Activated CD4-positive, alpha-beta memory T cell treated with anti-CD3 and anti-CD28 coated beads for 36 hours (primary cell): ENCODE results near the gene C1orf74. TPM values are rescaled to one million over a fixed set of nuclear protein-coding genes. Genes with fewer than 3 reads are reported as not detected.
A peak's percentile ranks its signal among the peaks of the same experiment; 100 is the strongest.

Experiments used
- CTCF ChIA-PET: fragments of 350-600 bp; sonication (Branson Sonifier 250); formaldehyde crosslinking; loops from one replicate; lab custom pipeline; 2021; ENCODE audit warnings: antibody characterized with exemption, inconsistent platforms; lab: Charles Lee
- POLR2A ChIA-PET: fragments of 350-600 bp; sonication (Branson Sonifier 250); formaldehyde crosslinking; loops from one replicate; lab custom pipeline; 2021; ENCODE audit warnings: antibody characterized with exemption; lab: Charles Lee
- DNase-seq: peaks from one replicate; pipeline ENCODE4 v3.0.0-alpha.2; 2020
- H3K27ac Mint-ChIP-seq: one replicate; pipeline ENCODE4 v1.8.0; 2021; ENCODE audit warnings: mixed read lengths
- H3K27me3 Mint-ChIP-seq: one replicate; pipeline ENCODE4 v1.8.0; 2021; ENCODE audit warnings: mixed read lengths
- H3K36me3 Mint-ChIP-seq: one replicate; pipeline ENCODE4 v1.8.0; 2021; ENCODE audit warnings: mixed read lengths
- H3K4me1 Mint-ChIP-seq: one replicate; pipeline ENCODE4 v1.8.0; 2021; ENCODE audit warnings: low read depth, mixed read lengths
- H3K4me3 Mint-ChIP-seq: one replicate; pipeline ENCODE4 v1.8.0; 2021; ENCODE audit warnings: mild to moderate bottlenecking, mixed read lengths
- H3K9me3 Mint-ChIP-seq: one replicate; pipeline ENCODE4 v1.8.0; 2021; ENCODE audit warnings: mixed read lengths
- intact Hi-C: fragments of 100-400 bp; cut with micrococcal nuclease; formaldehyde crosslinking; loops from one replicate; pipeline ENCODE4 v1.15.1; 2023
- total RNA-seq, 2 experiments: library from RNA; stranded (reverse); gene quantifications; one replicate each; pipeline ENCODE4 v1.2.3, GENCODE V29; 2021

The C1orf74 gene
- total RNA-seq, 2 experiments from 2014 or later = 3.5 to 3.9 TPM

DNA sequence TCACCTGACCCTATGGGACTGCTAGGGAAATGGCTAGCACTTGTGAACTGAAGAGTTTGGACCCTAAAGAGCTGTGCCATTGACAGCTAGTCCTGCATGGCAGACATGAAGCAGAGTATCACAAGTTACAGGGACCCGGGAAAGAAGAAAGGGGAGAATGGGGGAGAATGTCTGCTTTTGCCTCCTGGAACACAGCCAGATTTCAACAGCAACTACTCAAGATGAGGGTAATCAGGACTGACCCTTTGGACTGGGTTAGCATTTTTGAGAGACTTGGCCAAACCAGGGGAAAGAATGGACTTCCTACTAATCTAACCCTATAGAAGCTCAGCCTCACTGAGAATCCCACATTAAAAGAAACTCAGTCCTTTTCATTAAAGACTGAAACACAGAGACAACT is 34.7 kb upstream of the C1orf74 start:
- Mint-ChIP-seq H3K4me1 (peaks cover 19% of the 10 kb centered on the region), H3K36me3 (no peaks in the 10 kb centered on the region), H3K4me3 (no peak overlapping the region), H3K27ac (no peak overlapping the region), H3K27me3 (peaks cover 18% of the 10 kb centered on the region), H3K9me3 (no peaks in the 10 kb centered on the region)
- CTCF ChIA-PET = interaction anchor here (0.6 to 1.9 kb wide), 3 partner anchors 8 to 98 kb away, joined by 3 to 7 read pairs (median 5); partner anchors contain the start of gene UTP25
- intact Hi-C loops = no loop called here
- DNase-seq = no peak
- POLR2A ChIA-PET = no interaction called here

DNA sequence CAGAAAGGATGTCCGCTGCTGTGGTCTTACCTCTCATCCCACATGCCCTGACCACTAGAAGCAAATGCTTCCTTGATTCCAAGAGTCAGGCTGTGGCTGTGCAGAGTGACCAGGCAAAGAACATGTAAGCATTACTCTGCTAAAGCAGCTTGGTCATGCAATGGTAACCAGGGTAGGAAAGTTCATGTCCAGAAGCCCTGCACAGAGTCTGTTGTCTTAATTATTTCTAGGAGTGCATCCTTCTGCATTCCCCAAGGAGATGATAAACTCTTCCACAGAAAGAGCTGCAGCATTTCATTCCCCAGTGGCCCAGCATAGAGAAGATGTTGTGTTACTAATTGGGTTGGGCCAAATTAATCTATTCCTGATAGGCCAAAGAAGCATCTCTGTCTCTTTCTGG is 33.3 kb upstream of the C1orf74 start:
- no peaks in the 10 kb centered on the region for H3K36me3 Mint-ChIP-seq
- POLR2A ChIA-PET = no interaction called here
- H3K4me3 Mint-ChIP-seq = no peak overlapping the region
- intact Hi-C loops = no loop called here
- H3K27ac Mint-ChIP-seq = no peak overlapping the region
- peaks cover 10% of the 10 kb centered on the region for H3K4me1 Mint-ChIP-seq
- DNase-seq = no peak
- peaks cover 14% of the 10 kb centered on the region for H3K27me3 Mint-ChIP-seq
- CTCF ChIA-PET = interaction anchor here (1.9 kb wide), 1 partner anchor 10 kb away, joined by 7 read pairs; the partner anchor contains the start of gene UTP25
- no peaks in the 10 kb centered on the region for H3K9me3 Mint-ChIP-seq

GRCh38 chr1:209816923-209817322 is 32.6 kb upstream of the C1orf74 start:
- POLR2A ChIA-PET = no interaction called here
- no peaks in the 10 kb centered on the region for H3K36me3 Mint-ChIP-seq

GRCh38 chr1:209815931-209816341 is 31.6 kb upstream of the C1orf74 start:
- no peaks in the 10 kb centered on the region for H3K36me3 Mint-ChIP-seq
- H3K27ac Mint-ChIP-seq = peak overlapping the region; percentile 44
- H3K4me1 Mint-ChIP-seq = peaks cover 8% of the 10 kb centered on the region
- POLR2A ChIA-PET = no interaction called here
- H3K4me3 Mint-ChIP-seq = no peak overlapping the region
- H3K27me3 Mint-ChIP-seq = peaks cover 5% of the 10 kb centered on the region
- H3K9me3 Mint-ChIP-seq = no peaks in the 10 kb centered on the region
- CTCF ChIA-PET = interaction anchor here (0.9 to 2.8 kb wide), 4 partner anchors 8 to 44 kb away, joined by 3 to 30 read pairs (median 4); partner anchors contain the start of gene UTP25
- intact Hi-C loops = no loop called here
- no peak for DNase-seq

More at GRCh38 chr1:209816923-209817322, 32.6 kb upstream of the C1orf74 start:
- H3K9me3 Mint-ChIP-seq = no peaks in the 10 kb centered on the region
- peaks cover 11% of the 10 kb centered on the region for H3K27me3 Mint-ChIP-seq
- peaks cover 8% of the 10 kb centered on the region for H3K4me1 Mint-ChIP-seq
- no peak overlapping the region for H3K4me3 Mint-ChIP-seq
- CTCF ChIA-PET = interaction anchor here (1.9 kb wide), 1 partner anchor 10 kb away, joined by 7 read pairs; the partner anchor contains the start of gene UTP25
- intact Hi-C loops = no loop called here
- DNase-seq = no peak
- no peak overlapping the region for H3K27ac Mint-ChIP-seq

- H3K36me3 Mint-ChIP-seq = no peaks in the 10 kb centered on the region
- H3K27me3 Mint-ChIP-seq = peaks cover 4% of the 10 kb centered on the region
- DNase-seq = no peak
- H3K4me3 Mint-ChIP-seq = no peak overlapping the region
- POLR2A ChIA-PET = no interaction called here
- intact Hi-C loops = no loop called here
- CTCF ChIA-PET = interaction anchor here (0.9 to 2.8 kb wide), 4 partner anchors 8 to 45 kb away, joined by 3 to 30 read pairs (median 4); partner anchors contain the start of gene UTP25
- no peak overlapping the region for H3K27ac Mint-ChIP-seq
- no peaks in the 10 kb centered on the region for H3K9me3 Mint-ChIP-seq
- peaks cover 8% of the 10 kb centered on the region for H3K4me1 Mint-ChIP-seq
These were observed 31.1 kb upstream of the C1orf74 start for GRCh38 chr1:209815490-209815889.

DNA sequence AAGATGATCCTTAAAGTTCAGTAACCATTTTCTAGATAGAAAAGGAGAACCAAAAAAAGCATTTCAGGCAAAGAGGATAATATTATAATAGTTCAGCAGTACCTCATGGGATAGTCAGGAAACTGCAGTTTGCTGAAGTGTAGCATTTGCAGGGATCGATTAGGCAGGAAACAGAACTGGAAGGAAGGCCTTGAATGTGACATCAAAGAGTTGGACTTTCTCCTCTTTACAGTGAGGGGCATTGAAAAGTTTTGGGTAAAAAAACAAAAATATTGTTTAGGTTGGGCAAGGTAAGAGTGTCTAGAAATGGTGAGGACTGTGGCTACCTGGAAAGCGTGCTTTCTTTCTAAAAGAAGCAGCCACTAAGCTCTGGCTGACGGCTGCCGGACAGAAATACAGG is 29.5 kb upstream of the C1orf74 start:
- Mint-ChIP-seq H3K36me3 (no peaks in the 10 kb centered on the region), H3K4me1 (peaks cover 8% of the 10 kb centered on the region), H3K9me3 (no peaks in the 10 kb centered on the region), H3K27me3 (peaks cover 4% of the 10 kb centered on the region), H3K4me3 (no peak overlapping the region), H3K27ac (no peak overlapping the region)
- ChIA-PET POLR2A (no interaction called here), CTCF (interaction anchor here (0.8 to 2.8 kb wide), 2 partner anchors 10 to 51 kb away, joined by 4 to 30 read pairs; no protein-coding TSS in a partner anchor)
- intact Hi-C loops = no loop called here
- DNase-seq = no peak

GRCh38 chr1:209810783-209811182 is 26.4 kb upstream of the C1orf74 start:
- Mint-ChIP-seq H3K9me3 (no peaks in the 10 kb centered on the region), H3K4me1 (peaks cover 10% of the 10 kb centered on the region), H3K27me3 (no peaks in the 10 kb centered on the region), H3K27ac (no peak overlapping the region), H3K4me3 (no peak overlapping the region), H3K36me3 (no peaks in the 10 kb centered on the region)
- DNase-seq = no peak
- intact Hi-C loops = no loop called here
- CTCF ChIA-PET = interaction anchor here (0.6 to 5.4 kb wide), 5 partner anchors 8 to 178 kb away, joined by 3 to 52 read pairs (median 3); partner anchors contain the start of gene UTP25
- POLR2A ChIA-PET = interaction anchor here (0.8 kb wide), 2 partner anchors 12 to 49 kb away, joined by 3 read pairs; no protein-coding TSS in a partner anchor

GRCh38 chr1:209809611-209810010 is 25.3 kb upstream of the C1orf74 start:
- DNase-seq = no peak
- H3K4me3 Mint-ChIP-seq = no peak overlapping the region
- no peak overlapping the region for H3K27ac Mint-ChIP-seq
- H3K9me3 Mint-ChIP-seq = no peaks in the 10 kb centered on the region
- intact Hi-C loops = no loop called here
- ChIA-PET POLR2A (no interaction called here), CTCF (interaction anchor here (1.7 to 5.4 kb wide), 2 partner anchors 14 to 180 kb away, joined by 3 to 52 read pairs; no protein-coding TSS in a partner anchor)
- H3K36me3 Mint-ChIP-seq = no peaks in the 10 kb centered on the region
- H3K4me1 Mint-ChIP-seq = peaks cover 9% of the 10 kb centered on the region
- H3K27me3 Mint-ChIP-seq = peaks cover 5% of the 10 kb centered on the region

DNA sequence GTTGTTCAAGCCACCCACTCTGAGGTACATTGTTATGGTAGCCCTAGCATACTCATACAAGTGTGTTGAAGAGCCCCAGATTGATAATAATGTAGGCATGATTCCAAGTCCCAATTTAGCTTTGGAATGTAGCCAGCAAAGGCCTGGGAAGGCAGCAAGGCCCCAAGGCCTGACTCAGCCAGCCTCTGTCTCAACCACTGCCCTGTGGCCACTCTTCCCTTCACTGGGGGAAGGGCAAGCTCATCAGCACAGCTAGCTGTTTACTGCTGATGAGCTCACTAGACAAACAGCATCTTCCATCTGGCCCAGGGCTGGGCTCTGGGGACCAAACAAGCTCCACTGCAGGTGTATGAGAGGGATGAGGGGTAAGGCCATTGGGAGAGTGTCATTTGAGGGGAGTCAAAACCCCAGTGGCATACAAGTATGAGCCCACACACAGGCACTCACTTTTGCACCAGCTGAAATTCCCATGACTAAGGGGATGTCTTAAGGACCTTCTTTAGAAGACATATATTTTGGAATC is 23.8 kb upstream of the C1orf74 start:
- Mint-ChIP-seq H3K27ac (no peak overlapping the region), H3K27me3 (peaks cover 5% of the 10 kb centered on the region), H3K4me1 (peaks cover 9% of the 10 kb centered on the region), H3K36me3 (no peaks in the 10 kb centered on the region), H3K9me3 (no peaks in the 10 kb centered on the region), H3K4me3 (no peak overlapping the region)
- CTCF ChIA-PET = interaction anchor here (5.4 kb wide), 1 partner anchor 15 kb away, joined by 52 read pairs; no protein-coding TSS in a partner anchor
- DNase-seq = no peak
- intact Hi-C loops = no loop called here
- POLR2A ChIA-PET = interaction anchor here (0.6 kb wide), 2 partner anchors 414 to 959 kb away, joined by 3 to 4 read pairs; no protein-coding TSS in a partner anchor

DNA sequence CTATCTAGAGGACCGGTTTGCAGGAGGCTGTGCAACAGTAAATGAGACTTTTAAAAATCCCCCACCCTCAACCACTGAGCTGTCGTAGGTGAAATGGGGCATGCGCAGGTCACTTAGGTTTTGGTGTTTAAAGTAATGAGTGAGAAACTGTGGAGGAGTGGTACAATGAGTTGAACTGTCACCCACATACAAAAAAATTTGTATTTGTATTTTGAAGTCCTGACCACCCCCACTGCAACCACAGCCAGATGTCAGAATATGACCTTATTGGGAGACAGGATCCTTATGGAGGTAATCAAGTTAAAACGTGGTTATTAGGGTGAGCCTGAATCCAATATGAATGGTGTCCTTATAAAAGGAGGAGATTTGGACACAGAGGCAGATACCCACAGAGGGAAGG is 23.1 kb upstream of the C1orf74 start:
- CTCF ChIA-PET = interaction anchor here (5.4 kb wide), 1 partner anchor 16 kb away, joined by 52 read pairs; no protein-coding TSS in a partner anchor
- no peaks in the 10 kb centered on the region for H3K9me3 Mint-ChIP-seq
- DNase-seq = no peak
- H3K27me3 Mint-ChIP-seq = peaks cover 5% of the 10 kb centered on the region
- no peak overlapping the region for H3K4me3 Mint-ChIP-seq
- POLR2A ChIA-PET = interaction anchor here (0.6 kb wide), 2 partner anchors 414 to 960 kb away, joined by 3 to 4 read pairs; no protein-coding TSS in a partner anchor
- intact Hi-C loops = no loop called here
- no peak overlapping the region for H3K27ac Mint-ChIP-seq
- no peaks in the 10 kb centered on the region for H3K36me3 Mint-ChIP-seq
- peaks cover 9% of the 10 kb centered on the region for H3K4me1 Mint-ChIP-seq

- Mint-ChIP-seq H3K4me1 (peaks cover 9% of the 10 kb centered on the region), H3K27ac (peak within 1 kb of the TSS; percentile 55), H3K27me3 (peaks cover 5% of the 10 kb centered on the region), H3K4me3 (peak within 1 kb of the TSS; percentile 75), H3K36me3 (no peaks in the 10 kb centered on the region), H3K9me3 (no peaks in the 10 kb centered on the region)
- intact Hi-C loops = loop anchor here (1.0 kb wide), 1 partner anchor 22 kb away; the partner anchor contains the start of gene C1orf74
- POLR2A ChIA-PET = no interaction called here
- CTCF ChIA-PET = interaction anchor here (1.1 to 5.4 kb wide), 3 partner anchors 17 to 54 kb away, joined by 3 to 52 read pairs (median 8); no protein-coding TSS in a partner anchor
- DNase-seq = peak; percentile 73
These were observed 21.8 kb upstream of the C1orf74 start, which contains the start of gene IRF6 for GRCh38 chr1:209805875-209806760. TSS of gene IRF6 (minus strand) at chr1:209806142. CDS start at chr1:209801413, 4,729 bp downstream.
